ENCODE results near the gene PYGM.
"Not testable (repeated sequence)": the region's sequence is repeated elsewhere in the genome, so short reads cannot be mapped to it uniquely, and the experiment has no call there.

The PYGM gene

DNA sequence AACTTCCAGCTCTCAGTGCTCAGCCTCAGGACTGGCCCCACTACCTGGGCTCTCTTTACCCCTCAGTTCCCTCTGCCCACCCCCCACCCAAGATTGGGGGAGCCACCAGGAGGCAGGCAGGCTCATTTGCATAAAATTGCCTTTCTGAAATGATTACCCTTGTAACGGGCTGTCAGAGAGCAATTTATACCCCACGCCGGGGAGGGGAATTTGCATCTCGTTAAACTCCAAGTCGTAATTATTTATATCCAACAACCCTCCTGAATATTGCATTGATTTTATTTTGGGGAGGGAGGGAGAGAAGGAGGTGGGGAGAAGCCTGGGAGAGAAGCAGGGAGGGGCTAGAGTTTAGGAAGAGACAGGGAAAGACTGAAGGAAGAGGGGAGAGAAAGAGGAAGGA, 45.1 kb downstream of the PYGM start:
- DNase-seq, result no peak

DNA sequence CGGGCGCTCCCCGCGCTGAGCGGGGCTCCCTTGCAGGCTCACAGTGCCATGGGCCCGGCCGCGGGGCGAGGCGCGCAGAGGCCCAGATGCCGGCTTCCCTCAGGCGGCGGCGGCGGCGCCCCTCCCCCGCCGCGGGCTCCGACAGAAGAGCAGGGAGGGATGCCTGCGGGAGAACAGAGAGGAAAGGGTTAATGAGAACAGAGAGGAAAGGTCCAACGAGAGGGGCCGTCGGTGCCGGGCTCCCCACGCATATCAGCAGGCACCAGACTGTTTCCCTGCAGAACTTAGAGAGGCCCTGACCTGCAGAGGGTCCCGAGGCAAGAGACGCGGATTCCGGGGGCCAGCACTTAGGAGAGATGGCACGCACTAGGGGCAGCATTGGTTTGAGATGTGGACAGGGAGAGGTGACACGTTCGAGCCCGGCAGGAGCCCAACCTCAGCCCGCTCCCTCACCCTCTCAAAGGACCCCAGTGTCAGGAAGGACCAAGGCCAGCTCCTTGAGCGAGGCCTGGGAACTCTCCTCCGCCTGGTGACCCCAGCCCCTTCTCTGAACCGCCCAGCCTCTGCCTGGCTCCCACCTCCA, 45.9 kb downstream of the PYGM start:
- DNase-seq, result no peak

DNA sequence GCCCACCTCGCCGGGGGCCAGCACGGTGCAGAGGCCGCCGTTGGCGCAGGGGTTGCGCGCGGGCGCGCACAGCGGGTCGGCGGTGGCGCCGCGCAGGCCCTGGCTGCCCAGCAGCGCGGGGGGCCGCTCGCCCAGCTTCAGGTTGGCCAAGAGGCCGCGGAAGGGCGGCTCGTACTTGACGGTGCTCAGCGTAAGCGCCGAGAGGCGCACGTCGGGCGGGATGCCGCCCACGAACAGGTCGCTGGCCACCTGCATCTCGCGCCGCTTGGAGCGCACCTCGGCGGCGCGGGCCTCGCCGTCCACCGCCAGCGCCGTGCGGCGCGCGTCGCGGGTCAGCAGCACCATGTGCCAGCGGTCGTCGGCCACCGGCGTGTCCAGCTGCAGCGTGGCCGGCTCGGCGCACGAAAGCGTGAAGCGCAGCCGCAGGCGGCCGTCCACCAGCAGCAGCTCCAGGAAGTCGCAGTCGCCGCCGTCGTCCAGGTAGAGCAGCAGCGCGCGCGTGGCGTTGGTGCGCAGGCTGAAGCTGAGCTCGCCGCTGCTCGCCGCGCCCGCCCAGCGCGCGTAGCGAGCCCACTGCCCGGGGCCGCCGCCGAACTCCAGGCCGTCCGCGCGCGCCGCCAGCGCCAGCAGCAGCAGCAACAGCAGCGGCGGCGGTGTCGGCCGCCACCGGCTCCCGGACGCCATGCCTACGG, 46.6 kb downstream of the PYGM start:
- DNase-seq, result peak; percentile 11

DNA sequence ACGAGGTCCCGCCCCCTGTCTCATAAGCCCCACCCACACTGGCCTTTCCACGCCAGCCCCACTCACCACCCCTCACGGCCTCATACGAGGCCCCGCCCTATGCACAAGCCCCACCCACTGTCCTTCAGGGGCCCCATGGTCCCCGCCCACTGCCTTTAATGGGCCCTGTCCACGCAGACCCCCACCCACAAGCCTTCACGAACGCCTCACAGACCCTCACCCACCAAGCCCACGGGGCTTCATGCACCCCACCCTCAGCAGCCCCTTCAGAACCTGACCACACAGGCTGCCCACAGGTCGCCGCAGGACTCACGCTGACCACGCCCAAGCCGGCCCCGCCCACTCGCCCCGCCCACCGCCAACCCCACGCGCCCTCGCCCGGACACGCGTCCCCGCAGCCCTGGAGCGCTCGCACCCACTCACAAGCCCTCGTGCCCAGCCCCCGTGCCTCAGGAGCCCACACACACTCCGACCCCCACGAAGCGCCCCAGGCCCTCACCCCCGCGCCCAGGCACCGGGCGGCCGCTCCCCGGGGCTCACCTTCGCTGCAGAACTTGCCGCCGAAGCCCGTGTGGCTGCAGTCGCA, 47.3 kb downstream of the PYGM start:
- DNase-seq, result peak; percentile 13

DNA sequence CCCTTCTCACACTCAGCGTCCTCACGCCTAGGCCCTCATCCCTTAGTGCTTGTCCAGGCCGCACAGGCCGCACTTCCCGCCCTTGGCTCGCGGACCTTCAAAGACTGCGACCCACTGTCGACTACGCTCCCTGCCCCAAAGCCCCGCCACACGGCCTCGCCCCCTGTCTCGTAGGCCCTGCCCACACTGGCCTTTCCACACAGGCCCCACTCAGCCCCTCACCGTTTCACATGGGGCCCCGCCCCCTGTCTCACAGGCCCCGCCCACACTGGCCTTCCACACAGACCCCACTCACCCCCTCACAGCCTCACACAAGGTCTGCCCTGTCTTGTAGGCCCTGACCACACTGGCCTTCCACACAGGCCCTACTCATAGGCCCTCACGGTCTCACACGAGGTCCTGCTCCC, 47.8 kb downstream of the PYGM start:
- no peak for DNase-seq

DNA sequence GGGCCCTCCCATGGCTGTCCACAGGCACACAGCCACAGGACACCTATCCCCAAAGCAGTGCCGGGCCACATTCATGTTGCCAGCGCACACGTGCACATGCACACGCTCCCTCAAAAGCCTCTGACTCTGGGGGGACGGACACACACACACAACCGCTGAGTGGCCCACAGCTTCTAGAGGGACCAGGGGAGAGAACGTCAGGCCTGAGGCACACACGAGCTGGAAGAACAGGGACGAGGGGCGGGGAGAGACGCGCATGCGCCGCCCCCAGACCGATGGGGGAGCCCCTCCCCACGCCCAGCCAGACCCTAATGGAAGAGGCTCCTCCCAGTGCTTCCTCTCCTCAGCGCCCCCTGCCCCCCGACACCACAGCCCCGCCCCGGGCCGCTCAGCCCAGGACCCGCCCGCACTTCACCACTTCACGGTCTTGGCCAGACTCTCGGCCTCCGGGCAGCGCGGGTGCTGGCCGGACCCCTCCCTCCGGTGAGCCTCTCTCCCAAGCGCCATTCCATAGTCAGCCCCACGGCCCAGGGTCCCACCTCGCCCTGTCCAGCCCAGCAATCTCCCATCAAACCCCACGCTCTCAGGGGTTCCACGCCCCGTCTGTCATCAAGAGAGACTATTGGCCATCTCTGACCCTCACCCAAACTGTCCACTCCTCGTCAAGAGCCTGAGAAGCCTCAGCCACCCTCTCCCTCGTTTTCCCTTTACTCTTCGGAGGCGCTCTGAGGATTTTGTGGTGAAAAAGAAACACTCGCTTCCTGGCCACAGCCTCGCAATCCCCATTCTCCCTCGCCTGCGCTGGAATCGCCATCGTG, 48.4 kb downstream of the PYGM start:
- no peak for DNase-seq

DNA sequence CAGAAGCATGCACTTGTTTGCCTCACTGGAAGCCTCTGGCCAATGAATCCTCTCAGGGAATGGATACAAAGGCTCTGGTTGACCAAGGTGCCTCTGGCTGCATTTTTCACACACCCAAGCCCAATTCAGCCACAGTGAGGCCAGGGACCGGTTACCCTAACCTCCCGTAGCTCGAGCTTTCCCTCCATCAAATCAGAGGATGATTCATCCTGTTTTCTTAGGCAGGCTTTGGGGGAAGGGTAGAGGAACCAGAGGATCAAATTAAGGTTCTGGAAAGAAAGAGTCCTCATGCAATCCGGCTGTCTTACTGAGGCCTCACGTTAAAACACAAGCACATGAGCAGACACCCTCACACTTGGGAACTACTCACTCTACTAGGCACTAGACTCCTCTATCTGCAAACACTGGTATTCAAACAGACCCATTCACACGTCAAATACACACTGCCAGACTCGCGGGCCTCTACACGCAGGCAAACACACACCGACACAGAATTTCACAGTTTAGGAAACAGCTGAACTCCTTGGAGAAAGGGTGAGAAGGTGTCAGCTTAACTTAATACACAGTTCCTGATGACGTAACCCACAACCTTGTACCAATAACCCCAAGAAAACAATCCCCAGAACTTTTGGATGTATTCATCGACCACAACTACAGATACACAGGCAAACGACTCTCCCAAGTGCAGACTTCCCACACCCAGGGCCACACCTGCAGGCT, 49.2 kb downstream of the PYGM start:
- DNase-seq, result no peak

DNA sequence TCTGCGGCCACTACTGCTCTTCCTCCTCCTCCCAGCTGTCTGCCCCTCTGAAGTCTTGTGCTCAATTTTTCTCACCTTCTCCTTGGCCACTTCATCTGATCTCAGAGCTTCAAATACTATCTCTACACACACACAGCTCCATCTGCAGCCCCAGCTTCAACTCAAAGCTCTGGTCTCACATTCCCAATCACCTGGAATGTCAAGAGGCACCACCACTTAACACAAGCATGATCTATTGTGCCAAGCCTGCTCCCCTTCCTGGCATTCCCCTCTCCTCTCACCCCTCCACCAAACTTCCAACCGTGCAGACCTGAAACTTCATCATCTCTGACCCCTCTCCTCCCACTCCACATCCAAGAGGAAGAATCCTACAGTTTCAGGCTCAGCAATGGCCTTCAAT, 54.3 kb downstream of the PYGM start:
- no peak for DNase-seq

DNA sequence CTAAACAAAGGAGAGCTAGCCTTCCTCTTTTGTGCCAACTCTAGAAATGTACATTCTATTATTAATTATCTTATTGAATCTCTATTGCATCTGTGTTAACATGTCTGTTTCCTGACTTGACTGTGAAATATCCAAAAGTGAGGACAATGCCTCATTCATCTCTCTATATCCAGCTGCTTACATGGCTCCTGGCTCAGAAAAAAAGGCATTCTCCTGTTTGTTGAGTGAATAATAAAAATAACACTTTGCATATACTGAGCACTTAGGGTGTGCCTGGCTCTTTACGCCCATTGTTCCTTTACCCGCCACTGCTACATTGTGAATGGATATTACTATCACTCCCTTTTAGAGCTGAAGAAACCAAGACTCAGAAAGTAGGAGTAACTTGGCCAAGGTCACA, 56.7 kb downstream of the PYGM start:
- DNase-seq, result no peak

DNA sequence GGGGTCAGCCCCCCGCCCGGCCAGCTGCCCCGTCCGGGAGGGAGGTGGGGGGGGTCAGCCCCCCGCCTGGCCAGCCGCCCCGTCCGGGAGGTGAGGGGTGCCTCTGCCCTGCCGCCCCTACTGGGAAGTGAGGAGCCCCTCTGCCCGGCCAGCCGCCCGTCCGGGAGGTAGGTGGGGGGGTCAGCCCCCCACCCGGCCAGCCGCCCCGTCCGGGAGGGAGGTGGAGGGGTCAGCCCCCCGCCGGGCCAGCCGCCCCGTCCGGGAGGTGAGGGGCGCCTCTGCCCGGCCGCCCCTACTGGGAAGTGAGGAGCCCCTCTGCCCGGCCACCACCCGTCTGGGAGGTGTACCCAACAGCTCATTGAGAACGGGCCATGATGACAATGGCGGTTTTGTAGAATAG, 57.8 kb downstream of the PYGM start:
- DNase-seq, result not testable (repeated sequence)

DNA sequence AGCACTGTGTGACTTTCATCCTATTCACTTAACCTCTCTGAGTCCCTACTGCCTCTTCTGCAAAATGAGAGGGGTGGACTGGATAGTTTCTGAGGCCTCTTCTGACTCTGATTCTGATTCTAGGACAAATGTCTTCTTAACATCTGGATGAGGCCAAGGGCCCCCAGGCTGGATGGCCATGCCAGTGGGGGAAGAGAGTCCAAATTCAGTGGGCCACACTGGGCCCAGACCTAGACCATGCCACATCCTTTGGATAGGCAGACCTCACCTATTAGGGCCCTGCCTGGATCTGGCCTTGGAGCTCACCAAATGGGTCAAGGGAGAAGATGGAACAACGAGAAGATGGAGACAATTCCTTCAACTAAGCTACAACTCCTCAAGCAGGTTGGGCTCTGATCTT, 61.3 kb downstream of the PYGM start:
- DNase-seq, result no peak

DNA sequence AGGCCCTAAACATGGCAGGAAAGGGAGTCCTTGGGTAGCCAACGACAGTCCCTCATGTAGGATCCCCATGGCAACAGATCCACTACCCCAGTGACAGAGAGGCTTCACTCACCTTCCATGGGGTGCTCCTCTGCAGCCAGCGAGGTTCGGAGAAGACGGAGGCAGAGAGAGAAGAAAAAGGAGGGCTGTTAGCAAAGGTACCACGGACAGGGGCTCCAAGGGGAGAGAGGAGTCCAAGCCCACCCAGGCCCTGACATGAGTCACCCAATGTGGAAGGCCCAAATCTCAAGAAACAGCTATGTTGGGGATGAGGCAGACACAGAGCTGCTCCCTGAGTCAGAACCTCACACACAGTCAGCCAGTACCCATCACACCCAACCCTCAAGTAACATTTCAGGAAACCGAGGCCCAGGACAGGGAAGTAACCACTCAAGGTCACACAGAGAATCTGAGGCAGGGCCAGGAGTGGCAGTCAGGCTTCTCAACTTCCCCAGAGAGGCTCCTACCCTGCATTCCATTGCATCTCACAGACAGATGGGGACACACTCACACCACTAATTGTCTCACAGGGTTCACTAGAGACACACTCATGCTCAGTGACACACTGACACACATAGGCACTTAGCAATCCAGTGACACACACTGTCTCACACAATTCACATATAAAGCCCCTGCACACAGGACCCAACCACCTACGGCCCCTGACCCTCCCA, 62.0 kb downstream of the PYGM start:
- DNase-seq, result no peak

Data from CD4-positive, alpha-beta T cell treated with Interleukin-17A for 1 hour (primary cell).